CD4-positive, alpha-beta T cell treated with Interleukin-15 for 1 hour (primary cell): ENCODE data around the gene ENAM.

ENCODE experiments used
- DNase-seq: peaks from one replicate; pipeline ENCODE4 v3.0.0-alpha.2; 2020

The ENAM gene

GRCh38 chr4:70628444-70628843, at the start of gene ENAM:
Gene ENAM (plus strand): TSS chr4:70628744. CDS start chr4:70629501, 757 bp downstream.
- no peak for DNase-seq

DNA sequence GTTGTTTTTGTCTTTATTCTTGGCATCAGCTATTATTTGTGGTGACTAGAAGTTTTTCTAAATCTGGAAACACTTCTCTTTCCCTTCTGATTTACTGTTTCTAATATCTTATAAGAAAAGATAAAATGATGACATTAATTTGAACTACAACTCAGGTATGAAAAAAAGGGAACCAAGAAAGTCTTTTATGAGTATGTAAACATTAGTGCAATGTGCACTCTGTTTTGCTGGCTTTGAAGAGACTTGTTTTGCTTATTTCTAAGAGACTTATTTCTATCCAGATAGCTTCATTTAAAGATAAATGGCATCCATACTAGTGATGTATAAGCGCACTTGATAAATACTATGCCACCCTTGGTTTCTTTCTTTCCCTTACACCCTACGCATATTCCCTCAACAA, 46.6 kb upstream of the ENAM start:
- DNase-seq: no peak

- no peak for DNase-seq
These were observed 44.4 kb upstream of the ENAM start for GRCh38 chr4:70583952-70584834.

- DNase-seq: no peak
These were observed 41.7 kb upstream of the ENAM start for GRCh38 chr4:70586841-70587240.

GRCh38 chr4:70589785-70590184, 38.8 kb upstream of the ENAM start:
- no peak for DNase-seq

- DNase-seq: no peak
These were observed 36.5 kb upstream of the ENAM start, which contains the start of gene AMBN for GRCh38 chr4:70591955-70592582. Gene AMBN (plus strand): TSS chr4:70592256. CDS start chr4:70592359, 103 bp downstream.

GRCh38 chr4:70594196-70594595, 34.3 kb upstream of the ENAM start:
- DNase-seq: no peak

DNA sequence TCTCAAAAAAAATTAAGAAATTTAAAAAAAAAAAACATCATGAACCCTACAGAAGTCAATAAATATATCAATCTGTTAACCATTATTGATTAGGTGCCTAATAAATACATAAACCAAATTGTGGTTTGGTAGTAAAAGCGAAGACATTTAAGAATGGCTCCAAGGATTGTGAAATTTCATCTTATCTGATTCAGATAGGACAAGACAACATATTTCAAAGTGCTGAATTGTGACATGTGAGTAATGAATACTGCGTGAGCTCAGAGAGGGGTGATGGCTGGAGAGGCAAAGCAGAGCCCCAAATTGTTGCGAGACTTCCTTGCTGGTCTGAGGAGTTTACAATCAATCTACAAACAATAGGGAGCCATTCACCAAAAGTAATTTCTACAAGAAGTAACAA, 28.2 kb upstream of the ENAM start:
- DNase-seq: no peak

DNA sequence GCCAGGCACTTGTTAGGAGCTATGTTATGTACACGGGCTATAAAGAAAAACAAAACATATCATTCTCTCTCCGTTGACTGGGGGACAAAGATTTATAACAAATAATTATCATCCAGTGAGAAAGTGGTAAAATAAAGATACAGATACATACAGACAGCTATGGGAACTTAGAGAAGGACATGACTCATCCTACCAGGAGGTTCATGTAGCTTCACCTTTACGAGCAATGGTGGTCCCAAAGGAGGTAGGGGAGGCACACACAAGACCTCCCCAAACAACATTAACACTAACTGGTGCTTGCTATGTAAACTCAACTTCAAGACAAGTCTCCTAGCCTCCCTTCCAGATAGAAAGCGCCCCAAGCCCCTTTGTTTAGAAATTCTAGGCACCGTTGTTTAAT, 27.6 kb upstream of the ENAM start:
- no peak for DNase-seq

DNA sequence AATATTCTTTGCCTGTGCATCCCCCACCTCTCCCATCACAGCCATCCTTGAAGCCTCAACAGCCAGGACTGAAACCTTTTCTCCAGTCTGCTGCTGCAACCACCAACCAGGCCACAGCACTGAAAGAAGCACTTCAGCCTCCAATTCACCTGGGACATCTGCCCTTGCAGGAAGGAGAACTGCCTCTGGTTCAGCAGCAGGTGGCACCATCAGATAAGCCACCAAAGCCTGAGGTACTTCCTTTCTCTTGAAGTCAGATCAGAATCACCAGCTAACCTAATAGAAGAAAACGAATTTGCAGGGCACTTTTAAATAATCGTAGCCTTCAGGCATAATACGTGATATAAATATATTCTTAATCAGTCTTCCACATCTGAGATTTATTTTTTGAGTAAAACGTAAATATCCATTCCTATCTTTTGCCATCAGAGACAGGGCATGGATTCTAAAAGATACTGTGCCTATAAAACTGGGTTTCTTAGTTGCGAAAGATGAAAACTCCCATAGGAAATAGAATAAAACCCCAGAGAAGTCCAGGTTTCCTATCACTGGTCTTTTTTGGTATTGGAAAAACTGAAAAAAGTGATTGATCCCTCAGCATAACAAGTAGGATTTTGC, 27.0 kb upstream of the ENAM start:
- DNase-seq: peak; percentile 76

- DNase-seq: no peak
These were observed 24.7 kb upstream of the ENAM start for GRCh38 chr4:70603856-70604255.

- no peak for DNase-seq
These were observed 22.1 kb upstream of the ENAM start for GRCh38 chr4:70606459-70606858.

GRCh38 chr4:70607334-70607853, 21.1 kb upstream of the ENAM start:
- DNase-seq: no peak

- no peak for DNase-seq
These were observed 20.2 kb upstream of the ENAM start for GRCh38 chr4:70608324-70608723.

GRCh38 chr4:70613306-70614183, 15.0 kb upstream of the ENAM start:
- no peak for DNase-seq

- DNase-seq: no peak
These were observed 14.4 kb upstream of the ENAM start for GRCh38 chr4:70614184-70614555.

DNA sequence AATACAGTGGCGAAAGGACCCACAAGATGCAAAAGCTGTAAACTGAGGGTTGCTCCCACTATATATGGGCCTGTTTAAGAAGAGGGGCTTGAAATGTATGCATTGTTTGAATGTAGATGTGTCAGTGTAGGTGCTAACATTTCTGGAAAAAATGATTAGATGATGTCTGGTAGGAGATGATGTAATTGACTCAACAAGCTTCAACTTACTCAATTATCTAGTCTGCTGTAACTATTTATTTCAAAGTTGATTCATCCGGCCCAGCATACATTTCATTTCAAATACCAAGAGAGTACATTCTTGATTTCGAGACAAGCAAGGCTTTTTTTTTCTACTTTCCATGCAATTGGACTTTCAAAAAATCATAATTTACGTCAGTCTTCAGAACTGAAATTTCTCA, 9.3 kb upstream of the ENAM start:
- DNase-seq: no peak

GRCh38 chr4:70619778-70620177, 8.8 kb upstream of the ENAM start:
- DNase-seq: no peak

DNA sequence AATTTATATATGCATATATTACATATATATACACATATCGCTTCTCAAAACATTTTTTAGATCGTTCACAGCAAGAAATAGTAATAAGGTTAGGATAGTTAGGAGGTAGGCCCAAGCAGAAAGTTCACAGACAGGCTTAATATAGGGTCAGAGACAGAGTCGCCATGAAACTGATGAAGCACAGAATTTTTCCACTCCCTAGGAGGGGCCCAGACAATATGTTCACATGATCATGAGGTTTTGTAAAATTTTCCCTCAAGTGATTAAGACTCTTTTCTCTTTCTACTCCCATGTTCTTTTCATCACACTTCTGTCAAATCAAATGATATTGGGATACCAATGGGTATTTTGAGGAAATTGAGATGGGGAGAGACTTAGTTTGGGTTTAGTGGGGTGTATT, 5.2 kb upstream of the ENAM start:
- no peak for DNase-seq

- no peak for DNase-seq
These were observed 4.2 kb upstream of the ENAM start for GRCh38 chr4:70624226-70624793.

DNA sequence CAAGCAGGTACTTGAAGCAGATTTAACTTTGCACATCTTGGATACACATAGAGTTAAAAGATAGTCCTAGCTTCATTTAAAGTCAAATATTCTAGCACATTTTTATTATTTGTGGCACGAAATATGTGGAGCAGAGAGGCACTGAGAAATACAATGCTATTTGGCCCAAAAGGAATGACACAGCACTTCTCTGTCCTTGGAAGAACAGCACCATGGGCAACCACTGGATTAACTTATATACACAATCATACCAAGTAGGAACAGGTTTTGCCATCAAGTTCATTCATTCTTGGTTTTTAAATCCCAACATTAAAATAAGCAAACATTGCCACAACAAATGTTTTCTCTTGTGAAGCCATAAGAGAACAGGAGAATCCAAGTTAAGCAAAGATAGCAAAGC, 924 bp upstream of the ENAM start:
- DNase-seq: no peak

DNA sequence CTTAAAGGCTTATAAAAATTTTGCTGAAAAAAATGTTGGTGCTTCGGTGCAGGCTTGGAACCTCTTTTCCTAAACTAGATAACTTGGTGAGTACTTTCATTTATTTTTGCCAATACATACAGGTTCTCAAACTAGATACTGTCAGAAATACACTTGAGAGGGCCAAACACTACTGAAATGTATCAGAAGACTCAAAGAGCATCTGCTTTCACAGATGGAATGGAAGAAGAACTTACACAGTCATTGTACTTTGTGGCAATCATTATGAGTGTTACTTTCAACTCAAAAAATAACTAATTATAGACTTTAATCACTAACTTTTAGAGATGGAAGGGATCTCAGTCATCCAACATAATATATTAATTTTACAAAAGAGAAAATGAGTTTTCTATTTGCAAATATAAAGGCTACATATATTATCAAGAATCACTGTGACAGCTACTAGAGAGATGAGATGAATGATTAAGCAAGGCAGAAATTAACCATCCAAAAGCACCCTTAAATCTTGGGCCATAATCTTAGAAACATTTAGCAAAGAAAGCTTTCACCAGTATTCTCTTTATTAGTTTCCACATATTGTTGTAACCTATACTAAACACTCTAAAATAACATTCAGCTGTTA, 1.0 kb downstream of the ENAM start:
- no peak for DNase-seq
